ENCODE measurements around the gene COL4A2. TPM values are rescaled to one million over a fixed set of nuclear protein-coding genes. Genes with fewer than 3 reads are reported as not detected.
"Not testable (repeated sequence)": the region's sequence is repeated elsewhere in the genome, so short reads cannot be mapped to it uniquely, and the experiment has no call there.

Gene COL4A2
- total RNA-seq, 1 donor from 2014 or later: 60.9 TPM

- no peaks in the 10 kb centered on the region for H3K36me3 Mint-ChIP-seq (ENCODE audit: unreplicated experiment)
- H3K27ac Mint-ChIP-seq (ENCODE audit: unreplicated experiment): no peak overlapping the region
- H3K27me3 Mint-ChIP-seq (ENCODE audit: unreplicated experiment): peaks cover 2% of the 10 kb centered on the region
- DNase-seq: no peak
- no peak for TF ChIP-seq CTCF (IDR thresholded peaks at IDR 0.05; ENCODE audit: partially characterized antibody, unreplicated experiment)
- H3K4me3 Mint-ChIP-seq (ENCODE audit: unreplicated experiment): no peak overlapping the region
- H3K4me1 Mint-ChIP-seq (ENCODE audit: low read depth, unreplicated experiment): peaks cover 8% of the 10 kb centered on the region
- H3K9me3 Mint-ChIP-seq (ENCODE audit: unreplicated experiment): no peaks in the 10 kb centered on the region
Observed at GRCh38 chr13:110529522-110530311, 222.6 kb downstream of the COL4A2 start.

GRCh38 chr13:110531100-110531499 is 224.0 kb downstream of the COL4A2 start:
- no peaks in the 10 kb centered on the region for H3K9me3 Mint-ChIP-seq (ENCODE audit: unreplicated experiment)
- no peak for TF ChIP-seq CTCF (IDR thresholded peaks at IDR 0.05; ENCODE audit: partially characterized antibody, unreplicated experiment)
- H3K36me3 Mint-ChIP-seq (ENCODE audit: unreplicated experiment): no peaks in the 10 kb centered on the region
- no peak overlapping the region for H3K27ac Mint-ChIP-seq (ENCODE audit: unreplicated experiment)
- no peak overlapping the region for H3K4me3 Mint-ChIP-seq (ENCODE audit: unreplicated experiment)
- no peak for DNase-seq
- H3K27me3 Mint-ChIP-seq (ENCODE audit: unreplicated experiment): peaks cover 2% of the 10 kb centered on the region
- H3K4me1 Mint-ChIP-seq (ENCODE audit: low read depth, unreplicated experiment): peaks cover 2% of the 10 kb centered on the region

GRCh38 chr13:110531671-110532083 is 224.6 kb downstream of the COL4A2 start:
- H3K36me3 Mint-ChIP-seq (ENCODE audit: unreplicated experiment): no peaks in the 10 kb centered on the region
- no peak for DNase-seq
- no peaks in the 10 kb centered on the region for H3K9me3 Mint-ChIP-seq (ENCODE audit: unreplicated experiment)
- no peak overlapping the region for H3K4me3 Mint-ChIP-seq (ENCODE audit: unreplicated experiment)
- no peak for TF ChIP-seq CTCF (IDR thresholded peaks at IDR 0.05; ENCODE audit: partially characterized antibody, unreplicated experiment)
- peaks cover 2% of the 10 kb centered on the region for H3K27me3 Mint-ChIP-seq (ENCODE audit: unreplicated experiment)
- no peak overlapping the region for H3K27ac Mint-ChIP-seq (ENCODE audit: unreplicated experiment)
- H3K4me1 Mint-ChIP-seq (ENCODE audit: low read depth, unreplicated experiment): peaks cover 2% of the 10 kb centered on the region

GRCh38 chr13:110532258-110532657 is 225.2 kb downstream of the COL4A2 start:
- H3K36me3 Mint-ChIP-seq (ENCODE audit: unreplicated experiment); H3K9me3 Mint-ChIP-seq (ENCODE audit: unreplicated experiment); H3K4me3 Mint-ChIP-seq (ENCODE audit: unreplicated experiment); H3K27ac Mint-ChIP-seq (ENCODE audit: unreplicated experiment); H3K4me1 Mint-ChIP-seq (ENCODE audit: low read depth, unreplicated experiment); DNase-seq; H3K27me3 Mint-ChIP-seq (ENCODE audit: unreplicated experiment): not testable (repeated sequence)

- H3K27me3 Mint-ChIP-seq (ENCODE audit: unreplicated experiment): peaks cover 2% of the 10 kb centered on the region
- peaks cover 6% of the 10 kb centered on the region for H3K4me1 Mint-ChIP-seq (ENCODE audit: low read depth, unreplicated experiment)
- no peak overlapping the region for H3K4me3 Mint-ChIP-seq (ENCODE audit: unreplicated experiment)
- TF ChIP-seq CTCF (IDR thresholded peaks at IDR 0.05; ENCODE audit: partially characterized antibody, unreplicated experiment): no peak
- H3K36me3 Mint-ChIP-seq (ENCODE audit: unreplicated experiment): no peaks in the 10 kb centered on the region
- no peak overlapping the region for H3K27ac Mint-ChIP-seq (ENCODE audit: unreplicated experiment)
- H3K9me3 Mint-ChIP-seq (ENCODE audit: unreplicated experiment): no peaks in the 10 kb centered on the region
- DNase-seq: no peak
Observed at GRCh38 chr13:110533771-110534670, 226.9 kb downstream of the COL4A2 start.
